Measurements from ENCODE around the gene TSACC.
"Not testable (repeated sequence)": the region's sequence is repeated elsewhere in the genome, so short reads cannot be mapped to it uniquely, and the experiment has no call there.

The TSACC gene

DNA sequence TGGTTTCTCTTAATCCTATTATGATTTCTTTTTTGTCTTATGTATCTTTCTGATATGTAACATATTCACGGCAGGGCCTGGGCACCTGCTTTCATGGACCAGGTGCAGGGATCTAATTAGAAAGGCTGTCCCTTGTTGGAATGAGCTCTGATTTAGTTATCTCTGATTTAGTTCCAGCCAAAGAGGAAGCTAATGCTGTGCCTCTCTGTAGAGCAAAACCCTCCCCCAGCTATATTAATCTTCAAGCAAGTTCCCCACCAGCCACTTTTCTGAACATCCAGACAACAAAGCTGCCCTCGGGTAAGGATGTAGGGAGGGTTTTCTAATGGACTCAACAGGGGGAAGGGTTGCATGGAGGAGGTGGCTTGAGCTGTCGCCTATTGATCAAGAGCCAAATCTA, 6.1 kb downstream of the TSACC start:
- Histone ChIP-seq H3K4me1 (no peaks in the 10 kb centered on the region), H3K27ac (no peak overlapping the region), H3K79me2 (no peaks in the 10 kb centered on the region), H3K9me3 (ENCODE audit: control insufficient read depth, low read length) (no peaks in the 10 kb centered on the region), H2AFZ (no peak overlapping the region), H3K4me3 (ENCODE audit: low read depth, low read length) (no peak overlapping the region), H3K4me2 (ENCODE audit: low read length) (no peak overlapping the region), H3K36me3 (ENCODE audit: control insufficient read depth, insufficient read depth, low read length) (no peaks in the 10 kb centered on the region), H3K27me3 (ENCODE audit: control insufficient read depth, insufficient read depth, low read length) (no peaks in the 10 kb centered on the region), H3K9ac (no peak overlapping the region)
- TF ChIP-seq, protein P1, sequence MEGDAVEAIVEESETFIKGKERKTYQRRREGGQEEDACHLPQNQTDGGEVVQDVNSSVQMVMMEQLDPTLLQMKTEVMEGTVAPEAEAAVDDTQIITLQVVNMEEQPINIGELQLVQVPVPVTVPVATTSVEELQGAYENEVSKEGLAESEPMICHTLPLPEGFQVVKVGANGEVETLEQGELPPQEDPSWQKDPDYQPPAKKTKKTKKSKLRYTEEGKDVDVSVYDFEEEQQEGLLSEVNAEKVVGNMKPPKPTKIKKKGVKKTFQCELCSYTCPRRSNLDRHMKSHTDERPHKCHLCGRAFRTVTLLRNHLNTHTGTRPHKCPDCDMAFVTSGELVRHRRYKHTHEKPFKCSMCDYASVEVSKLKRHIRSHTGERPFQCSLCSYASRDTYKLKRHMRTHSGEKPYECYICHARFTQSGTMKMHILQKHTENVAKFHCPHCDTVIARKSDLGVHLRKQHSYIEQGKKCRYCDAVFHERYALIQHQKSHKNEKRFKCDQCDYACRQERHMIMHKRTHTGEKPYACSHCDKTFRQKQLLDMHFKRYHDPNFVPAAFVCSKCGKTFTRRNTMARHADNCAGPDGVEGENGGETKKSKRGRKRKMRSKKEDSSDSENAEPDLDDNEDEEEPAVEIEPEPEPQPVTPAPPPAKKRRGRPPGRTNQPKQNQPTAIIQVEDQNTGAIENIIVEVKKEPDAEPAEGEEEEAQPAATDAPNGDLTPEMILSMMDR (IDR thresholded peaks at IDR 0.05): no peak

DNA sequence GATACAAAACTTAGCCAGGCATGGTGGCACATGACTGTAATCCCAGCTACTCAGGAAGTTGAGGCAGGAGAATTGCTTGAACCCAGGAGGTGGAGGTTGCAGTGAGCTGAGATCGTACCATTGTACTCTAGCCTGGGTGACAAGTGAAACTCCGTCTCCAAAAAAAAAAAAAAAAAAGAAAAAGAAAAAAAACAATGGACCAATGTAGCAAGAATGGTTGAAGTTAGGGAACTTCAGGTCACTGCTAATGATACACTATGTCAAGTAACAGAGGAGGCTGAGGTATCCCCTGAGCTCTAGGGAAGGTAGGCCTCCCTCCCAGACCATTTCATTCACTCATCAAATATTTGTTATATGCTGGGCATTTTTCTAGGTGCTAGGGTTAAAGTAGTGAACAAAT, 7.7 kb downstream of the TSACC start:
- H3K79me2 ChIP-seq; H3K9ac ChIP-seq; H3K36me3 ChIP-seq (ENCODE audit: control insufficient read depth, insufficient read depth, low read length); H2AFZ ChIP-seq; H3K9me3 ChIP-seq (ENCODE audit: control insufficient read depth, low read length); H3K4me1 ChIP-seq; H3K27me3 ChIP-seq (ENCODE audit: control insufficient read depth, insufficient read depth, low read length); H3K4me3 ChIP-seq (ENCODE audit: low read depth, low read length); H3K27ac ChIP-seq; H3K4me2 ChIP-seq (ENCODE audit: low read length): not testable (repeated sequence)

DNA sequence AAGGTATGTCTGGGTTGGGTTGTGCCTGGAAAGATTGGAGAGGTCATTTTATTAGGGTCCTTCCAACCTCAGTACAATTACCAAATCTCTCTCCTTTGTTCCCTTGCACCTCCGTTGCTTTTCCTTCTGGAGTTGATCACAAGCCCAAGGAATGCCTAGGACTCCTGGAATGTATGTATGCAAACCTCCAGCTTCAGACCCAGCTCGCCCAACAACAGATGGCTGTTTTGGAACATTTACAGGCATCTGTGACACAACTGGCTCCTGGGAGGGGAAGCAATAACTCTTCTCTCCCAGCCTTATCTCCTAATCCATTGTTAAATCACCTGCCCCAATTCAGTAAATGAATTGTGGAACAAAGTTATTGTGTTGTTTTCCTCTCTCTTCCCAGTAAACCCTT, 8.3 kb downstream of the TSACC start:
- Histone ChIP-seq H2AFZ (no peak overlapping the region), H3K36me3 (ENCODE audit: control insufficient read depth, insufficient read depth, low read length) (no peaks in the 10 kb centered on the region), H3K4me3 (ENCODE audit: low read depth, low read length) (no peak overlapping the region), H3K9ac (no peak overlapping the region), H3K4me2 (ENCODE audit: low read length) (no peak overlapping the region), H3K4me1 (no peaks in the 10 kb centered on the region), H3K27ac (no peak overlapping the region), H3K79me2 (no peaks in the 10 kb centered on the region), H3K27me3 (ENCODE audit: control insufficient read depth, insufficient read depth, low read length) (no peaks in the 10 kb centered on the region), H3K9me3 (ENCODE audit: control insufficient read depth, low read length) (no peaks in the 10 kb centered on the region)
- TF ChIP-seq, protein P1 (IDR thresholded peaks at IDR 0.05): no peak

DNA sequence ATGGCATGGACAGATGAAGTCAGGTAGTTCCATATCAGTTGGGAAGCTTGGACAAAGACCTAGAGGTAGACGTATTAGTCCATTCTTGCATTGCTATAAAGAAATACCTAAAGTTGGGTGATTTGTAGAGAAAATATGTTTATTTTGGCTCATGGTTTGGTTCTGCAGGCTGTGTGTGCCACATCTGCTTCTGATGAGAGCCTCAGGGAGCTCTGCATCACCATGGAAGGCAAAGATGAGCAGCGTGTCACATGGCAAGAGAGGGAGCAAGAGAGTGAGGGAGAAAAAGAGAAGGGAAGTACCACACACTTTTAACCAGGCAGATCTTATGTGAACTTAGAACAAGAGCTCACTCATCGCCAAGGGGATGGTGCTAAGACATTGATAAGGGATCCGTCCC, 9.0 kb downstream of the TSACC start:
- TF ChIP-seq, protein P1 (IDR thresholded peaks at IDR 0.05): no peak
- Histone ChIP-seq H3K9me3 (ENCODE audit: control insufficient read depth, low read length) (no peaks in the 10 kb centered on the region), H3K36me3 (ENCODE audit: control insufficient read depth, insufficient read depth, low read length) (no peaks in the 10 kb centered on the region)

DNA sequence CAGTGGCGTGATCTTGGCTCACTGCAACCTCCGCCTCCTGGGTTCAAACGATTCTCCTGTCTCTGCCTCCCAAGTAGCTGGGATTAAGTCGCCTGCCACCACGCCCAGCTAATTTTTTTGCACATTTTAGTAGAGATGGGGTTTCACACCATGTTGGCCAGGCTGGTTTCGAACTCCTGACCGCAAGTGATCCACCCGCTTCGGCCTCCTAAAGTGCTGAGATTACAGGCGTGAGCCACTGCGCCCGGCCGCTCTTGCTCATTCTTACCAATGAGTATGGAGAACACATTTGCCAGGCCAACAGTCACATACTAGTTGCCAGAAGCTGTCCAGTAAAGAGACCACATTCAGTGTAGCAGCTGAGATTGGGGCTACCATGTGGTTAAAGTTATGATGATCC, 14.2 kb downstream of the TSACC start:
- H3K9ac ChIP-seq; H3K79me2 ChIP-seq; H3K27me3 ChIP-seq (ENCODE audit: control insufficient read depth, insufficient read depth, low read length); H2AFZ ChIP-seq; H3K27ac ChIP-seq; H3K9me3 ChIP-seq (ENCODE audit: control insufficient read depth, low read length); H3K4me2 ChIP-seq (ENCODE audit: low read length); H3K4me1 ChIP-seq; H3K36me3 ChIP-seq (ENCODE audit: control insufficient read depth, insufficient read depth, low read length); H3K4me3 ChIP-seq (ENCODE audit: low read depth, low read length): not testable (repeated sequence)

More for the DNA sequence above, 9.0 kb downstream of the TSACC start:
- Histone ChIP-seq H3K79me2 (no peaks in the 10 kb centered on the region), H3K9ac (no peak overlapping the region), H3K4me3 (ENCODE audit: low read depth, low read length) (no peak overlapping the region), H3K4me2 (ENCODE audit: low read length) (no peak overlapping the region), H3K4me1 (no peaks in the 10 kb centered on the region), H3K27ac (no peak overlapping the region), H2AFZ (no peak overlapping the region), H3K27me3 (ENCODE audit: control insufficient read depth, insufficient read depth, low read length) (no peaks in the 10 kb centered on the region)

DNA sequence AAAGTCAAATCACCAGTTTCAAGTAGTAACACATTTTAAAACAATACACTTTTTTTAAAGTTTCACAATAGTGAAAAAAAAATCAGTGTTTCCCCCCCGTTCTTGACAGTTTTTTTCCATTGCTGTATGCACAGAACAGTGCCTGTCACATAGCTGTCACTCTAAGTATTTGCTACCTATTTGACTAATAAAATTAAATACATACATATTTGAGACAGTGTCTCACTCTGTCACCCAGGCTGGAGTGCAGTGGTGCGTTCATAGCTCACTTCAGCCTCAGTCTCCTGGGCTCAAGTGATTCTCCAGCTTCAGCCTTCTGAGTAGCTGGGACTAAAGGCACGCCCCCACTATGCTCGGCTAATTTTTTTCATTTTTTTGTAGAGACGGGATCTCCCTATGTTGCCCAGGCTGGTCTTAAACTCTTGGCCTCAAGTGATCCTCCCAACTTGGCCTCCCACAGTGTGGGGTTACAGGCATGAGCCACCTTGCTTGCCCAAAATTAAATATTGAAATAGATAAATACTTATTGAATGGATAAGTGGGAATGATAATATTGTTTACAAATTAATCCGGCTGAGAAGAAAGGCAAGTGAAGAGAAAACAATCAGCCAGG, 18.0 kb downstream of the TSACC start:
- no peak overlapping the region for H3K27ac ChIP-seq
- no peaks in the 10 kb centered on the region for H3K9me3 ChIP-seq (ENCODE audit: control insufficient read depth, low read length)
- no peak overlapping the region for H3K9ac ChIP-seq
- no peak overlapping the region for H2AFZ ChIP-seq
- H3K27me3 ChIP-seq (ENCODE audit: control insufficient read depth, insufficient read depth, low read length): no peaks in the 10 kb centered on the region
- no peaks in the 10 kb centered on the region for H3K4me1 ChIP-seq
- no peaks in the 10 kb centered on the region for H3K36me3 ChIP-seq (ENCODE audit: control insufficient read depth, insufficient read depth, low read length)
- TF ChIP-seq, protein P1 (IDR thresholded peaks at IDR 0.05): no peak
- no peak overlapping the region for H3K4me3 ChIP-seq (ENCODE audit: low read depth, low read length)
- H3K79me2 ChIP-seq: no peaks in the 10 kb centered on the region
- no peak overlapping the region for H3K4me2 ChIP-seq (ENCODE audit: low read length)

Measured in parathyroid adenoma (tissue), 2 donors.